Metanephros (tissue), 2 donors: ENCODE data around the gene SLC1A7. TPM values are rescaled to one million over a fixed set of nuclear protein-coding genes. Genes with fewer than 3 reads are reported as not detected.

Experiments used
- small RNA-seq: library from RNA; depleted of rRNA; stranded (forward); fragments of <200 nt; gene quantifications from one replicate; pipeline ENCODE3, GENCODE V24; 2014; ENCODE audit warnings: low replicate concordance
- total RNA-seq: library from RNA; depleted of rRNA; stranded (reverse); fragments of >200 nt; gene quantifications from one replicate; pipeline ENCODE4 v1.2.3, GENCODE V29; 2014

SLC1A7 gene
- total RNA-seq = 0.23 TPM

DNA sequence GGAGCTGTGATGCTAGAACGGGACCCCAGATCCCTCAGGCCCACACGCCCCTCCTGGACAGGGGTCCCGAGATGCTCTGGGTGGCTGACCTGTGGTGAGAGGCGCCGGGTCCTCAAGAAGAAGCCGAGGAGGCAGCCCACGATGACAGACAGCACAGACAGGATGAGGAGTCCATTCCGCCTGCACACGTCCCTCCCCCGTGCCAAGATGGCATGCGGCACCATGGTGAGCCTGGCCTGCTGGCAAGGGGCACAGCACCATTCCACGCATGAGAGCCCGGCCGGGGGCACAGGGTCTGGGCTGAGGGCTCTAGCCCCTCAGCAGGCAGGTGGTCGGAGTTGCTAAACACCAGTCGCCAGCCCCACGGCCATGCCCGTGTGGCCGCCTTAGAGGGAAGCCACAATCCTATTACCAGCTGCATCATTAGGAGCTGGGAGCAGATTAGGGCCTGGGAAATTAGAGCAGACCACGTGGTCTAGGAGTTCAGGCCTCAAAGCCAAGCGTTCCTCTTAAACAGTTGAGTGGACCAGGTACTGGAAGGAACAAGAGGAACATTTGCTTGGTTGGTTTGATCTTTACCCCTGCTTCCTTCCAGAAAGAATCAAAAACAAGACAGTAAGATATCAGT is at the start of gene SLC1A7:
Gene SLC1A7 (minus strand): TSS at position 413 of the 628 bp plus-strand sequence. CDS start 189 bp downstream, at position 224.

DNA sequence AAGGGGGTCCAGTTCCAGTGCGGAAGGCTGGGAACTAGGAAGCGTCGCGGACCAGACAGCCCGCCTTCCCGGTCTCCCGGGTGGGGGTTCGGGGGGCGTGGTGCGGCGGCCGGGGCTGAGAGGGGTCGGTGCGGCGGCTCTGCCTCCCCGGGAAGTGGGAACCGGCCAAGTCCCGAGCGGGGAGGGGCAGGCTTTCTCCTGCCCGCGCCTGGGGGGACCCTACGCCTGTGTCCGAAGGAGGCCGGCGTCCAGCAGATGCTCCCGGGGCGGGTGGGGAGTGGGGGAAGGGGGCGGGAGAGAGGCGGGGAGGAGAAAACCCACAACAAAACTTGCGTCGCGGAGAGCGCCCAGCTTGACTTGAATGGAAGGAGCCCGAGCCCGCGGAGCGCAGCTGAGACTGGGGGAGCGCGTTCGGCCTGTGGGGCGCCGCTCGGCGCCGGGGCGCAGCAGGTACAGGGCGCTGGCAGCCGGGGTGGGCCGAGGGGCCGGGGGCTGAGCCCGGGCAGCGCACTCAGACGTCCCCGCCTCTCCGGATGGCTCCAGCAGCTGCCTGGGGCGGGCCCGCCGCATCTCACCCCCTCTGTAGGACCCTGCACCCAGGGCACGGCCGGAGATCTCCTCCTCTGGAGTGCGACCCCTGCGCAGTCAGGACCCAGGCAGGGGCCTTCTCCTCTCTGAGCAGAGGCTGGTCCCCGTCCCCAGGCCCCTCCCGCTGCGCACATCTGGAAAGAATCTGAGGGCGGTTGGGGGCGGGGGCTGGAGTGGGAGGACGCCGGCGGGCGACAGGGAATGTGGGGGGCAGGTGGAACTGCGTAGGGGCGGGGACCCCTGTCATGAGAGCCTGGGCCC is 80.4 kb downstream of the SLC1A7 start, which contains the start of gene PODN:
Gene PODN (plus strand): TSS at position 355 of the 849 bp plus-strand sequence. CDS start 7,643 bp downstream, outside the sequence.

Small RNA genes lying within 50 kb of the gene (small RNA-seq; reads per million reads assigned to genes)
- gene HIGD1AP11 = not detected

Other genes starting within 250 kb of the SLC1A7 start
- gene ECHDC2, start 220.9 kb downstream of the SLC1A7 start, total RNA-seq = 121 TPM
- gene SCP2, start 215.4 kb downstream of the SLC1A7 start, total RNA-seq = 105 TPM
- gene PODN, start 80.4 kb downstream of the SLC1A7 start, total RNA-seq = 6.5 TPM
- 27.5 TPM for gene CPT2, start 54.2 kb upstream of the SLC1A7 start, total RNA-seq
- gene CZIB, start 78.0 kb upstream of the SLC1A7 start, total RNA-seq = 38.0 TPM
- gene MAGOH, start 95.9 kb upstream of the SLC1A7 start, total RNA-seq = 56.9 TPM
- gene LRP8, start 185.4 kb upstream of the SLC1A7 start, total RNA-seq = 5.4 TPM